ENCODE data around the gene SLC7A9.
"Not testable (repeated sequence)": the region's sequence is repeated elsewhere in the genome, so short reads cannot be mapped to it uniquely, and the experiment has no call there.

SLC7A9 gene

DNA sequence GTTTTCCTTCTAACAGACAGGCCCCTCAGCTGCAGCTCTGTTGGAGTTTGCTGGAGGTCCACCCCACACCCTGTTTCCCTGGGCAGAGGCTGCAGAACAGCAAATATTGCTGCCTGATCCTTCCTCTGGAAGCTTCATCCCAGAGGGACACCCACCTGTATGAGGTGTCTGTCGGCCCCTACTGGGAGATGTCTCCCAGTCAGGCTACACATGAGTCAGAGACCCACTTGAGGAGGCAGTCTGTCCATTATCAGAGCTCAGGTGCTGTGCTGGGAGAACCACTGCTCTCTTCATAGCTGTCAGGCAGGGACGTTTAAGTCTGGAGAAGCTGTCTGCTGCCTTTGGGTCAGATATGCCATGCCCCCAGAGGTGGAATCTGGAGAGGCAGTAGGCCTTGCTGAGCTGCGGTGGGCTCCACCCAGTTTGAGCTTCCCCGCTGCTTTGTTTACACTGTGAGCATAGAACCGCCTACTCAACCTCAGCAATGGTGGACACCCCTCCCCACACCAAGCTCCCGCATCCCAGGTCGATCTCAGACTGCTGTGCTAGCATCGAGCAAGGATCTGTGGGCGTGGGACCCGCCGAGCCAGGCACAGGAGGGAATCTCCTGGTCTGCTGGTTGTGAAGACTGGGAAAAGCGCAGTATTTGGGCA lies 82.3 kb downstream of the SLC7A9 start:
- not testable (repeated sequence) for DNase-seq

DNA sequence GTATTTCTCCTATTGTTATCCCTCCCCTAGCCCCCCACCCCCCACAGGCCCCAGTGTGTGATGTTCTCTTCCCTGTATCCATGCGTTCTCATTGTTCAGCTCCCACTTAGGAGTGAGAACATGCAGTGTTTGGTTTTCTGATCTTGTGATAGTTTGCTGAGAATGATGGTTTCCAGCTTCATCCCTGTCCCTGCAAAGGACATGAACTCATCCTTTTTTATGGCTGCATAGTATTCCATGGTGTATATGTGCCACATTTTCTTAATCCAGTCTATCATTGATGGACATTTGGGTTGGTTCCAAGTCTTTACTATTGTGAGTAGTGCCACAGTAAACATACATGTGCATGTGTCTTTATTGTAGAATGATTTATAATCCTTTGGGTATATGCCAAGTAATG lies 87.5 kb downstream of the SLC7A9 start:
- not testable (repeated sequence) for DNase-seq

DNA sequence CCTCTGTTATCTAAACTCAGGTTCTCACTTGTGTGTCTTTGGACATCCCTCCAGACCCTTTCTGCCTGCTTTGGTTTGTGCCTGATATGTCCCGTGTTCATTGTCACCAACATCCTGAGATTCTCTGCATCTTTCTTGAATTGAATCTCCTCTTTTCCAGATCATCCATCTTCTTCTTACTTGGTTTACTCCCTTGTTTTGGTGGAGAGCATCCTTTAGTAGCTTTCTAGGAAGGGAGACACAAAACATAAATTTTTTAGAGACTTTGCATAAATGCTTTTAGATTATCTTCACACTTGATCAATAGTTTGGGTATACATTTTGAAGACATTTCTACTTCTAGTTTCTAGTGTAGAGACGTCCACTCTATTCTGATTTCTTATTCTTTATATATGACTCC lies 88.3 kb downstream of the SLC7A9 start:
- no peak for DNase-seq

Measured in NCI-H526 treated with DMSO at 0.1 percent for 48 hours (cell line).